Uterus (tissue), 4 donors: ENCODE measurements around the gene SFSWAP. TPM values are rescaled to one million over a fixed set of nuclear protein-coding genes. Genes with fewer than 3 reads are reported as not detected.

ENCODE experiments used
- DNase-seq, 2 donors: peaks; one replicate each; pipeline ENCODE4 v3.0.0-alpha.2; 2019 to 2020
- H3K27ac ChIP-seq, 2 donors: fragments of 200-600 bp; sonication (generic); 1 replicate in 1 of 2; 2 replicates in 1 of 2; pipeline ENCODE4 v1.5.1; 2016 to 2018
- H3K27me3 ChIP-seq, 2 donors: fragments of 200-600 bp; sonication (generic); one replicate each; pipeline ENCODE4 v1.5.1; 2018 to 2019; ENCODE audit warnings: control low read depth in 1 of 2
- H3K36me3 ChIP-seq, 2 donors: fragments of 200-600 bp; sonication (generic); one replicate each; pipeline ENCODE4 v1.5.1; 2019; ENCODE audit warnings: control low read depth in 1 of 2
- H3K4me1 ChIP-seq, 2 donors: fragments of 200-600 bp; sonication (generic); one replicate each; pipeline ENCODE4 v1.5.1; 2018 to 2019; ENCODE audit warnings: control low read depth in 1 of 2
- H3K4me3 ChIP-seq, 2 donors: fragments of 200-600 bp; sonication (generic); 1 replicate in 1 of 2; 2 replicates in 1 of 2; pipeline ENCODE4 v1.5.1; 2018 to 2019; ENCODE audit warnings: mild to moderate bottlenecking in 1 of 2
- H3K9me3 ChIP-seq, 2 donors: fragments of 200-600 bp; sonication (generic); one replicate each; pipeline ENCODE4 v1.5.1; 2019; ENCODE audit warnings: control low read depth in 1 of 2
- CTCF ChIP-seq, 4 experiments: fragments of 200-600 bp in 2 of 4; fragments of 450-650 bp in 2 of 4; sonication (generic) in 2 of 4; IDR thresholded peaks; one replicate each; pipeline ENCODE4 v1.5.1; 2016 to 2019; ENCODE audit warnings: antibody characterized with exemption in 4 of 4, mild to moderate bottlenecking in 2 of 4, moderate library complexity in 1 of 4
- POLR2A ChIP-seq, 2 donors: fragments of 450-650 bp; IDR thresholded peaks; one replicate each; pipeline ENCODE4 v1.6.1; 2016; ENCODE audit warnings: antibody characterized with exemption in 2 of 2, mild to moderate bottlenecking in 1 of 2, moderate library complexity in 1 of 2
- intact Hi-C: fragments of 100-400 bp; cut with DNase I; formaldehyde crosslinking; loops from one replicate; pipeline ENCODE4 v1.15.1; 2023; ENCODE audit warnings: low total_unique reads
- total RNA-seq, 4 donors: library from RNA; depleted of rRNA in 3 of 4; stranded (reverse); fragments of >200 nt in 3 of 4; gene quantifications; one replicate each; pipeline versions ENCODE4 v1.1.0 to v1.2.4, GENCODE V29; 2014 to 2023
- donor health status: DM: yes; HTN: yes; CAD: no.

The SFSWAP gene
- total RNA-seq, 4 donors from 2014 or later, result 25.3 to 78.1 (median 55.2) TPM

GRCh38 chr12:131733874-131734273, 23.0 kb downstream of the SFSWAP start:
- H3K9me3 ChIP-seq, result no peaks in the 10 kb centered on the region
- no peaks in the 10 kb centered on the region for H3K4me1 ChIP-seq
- H3K4me3 ChIP-seq, result no peak overlapping the region
- H3K27ac ChIP-seq, result no peak overlapping the region
- no peaks in the 10 kb centered on the region for H3K36me3 ChIP-seq
- no peak for DNase-seq
- TF ChIP-seq CTCF (IDR thresholded peaks at IDR 0.05), result no peak
- TF ChIP-seq POLR2A (IDR thresholded peaks at IDR 0.05), result no peak
- intact Hi-C loops, result no loop called here
- H3K27me3 ChIP-seq, result no peaks in the 10 kb centered on the region

- intact Hi-C loops, result no loop called here
- no peak for TF ChIP-seq CTCF (IDR thresholded peaks at IDR 0.05)
- no peak for DNase-seq
- Histone ChIP-seq H3K4me3 (no peak overlapping the region), H3K9me3 (no peaks in the 10 kb centered on the region), H3K36me3 (no peaks in the 10 kb centered on the region), H3K27ac (no peak overlapping the region), H3K4me1 (no peaks in the 10 kb centered on the region), H3K27me3 (no peaks in the 10 kb centered on the region)
These were observed 23.7 kb downstream of the SFSWAP start for GRCh38 chr12:131734336-131735152.

DNA sequence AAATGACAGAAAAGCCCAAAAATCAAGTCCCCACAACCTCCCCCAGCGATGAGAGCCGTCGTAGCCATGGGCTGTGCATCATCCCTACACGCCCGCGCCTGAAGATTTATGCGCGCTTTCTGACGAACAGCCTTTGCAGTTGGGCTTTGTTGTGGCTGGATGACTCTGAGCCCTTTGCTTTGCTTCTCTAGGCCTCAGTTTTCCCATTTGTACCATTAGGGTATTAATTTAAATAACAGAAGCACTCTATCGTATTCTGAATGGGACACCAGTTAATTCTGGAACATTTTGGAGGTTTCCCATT, 24.2 kb downstream of the SFSWAP start:
- Histone ChIP-seq H3K27ac (no peak overlapping the region), H3K4me3 (no peak overlapping the region), H3K4me1 (no peaks in the 10 kb centered on the region), H3K27me3 (no peaks in the 10 kb centered on the region), H3K36me3 (no peaks in the 10 kb centered on the region), H3K9me3 (no peaks in the 10 kb centered on the region)
- TF ChIP-seq CTCF (IDR thresholded peaks at IDR 0.05), result no peak
- no peak for TF ChIP-seq POLR2A (IDR thresholded peaks at IDR 0.05)
- intact Hi-C loops, result no loop called here
- no peak for DNase-seq

GRCh38 chr12:131735476-131736445, 24.9 kb downstream of the SFSWAP start:
- Histone ChIP-seq H3K27me3 (no peaks in the 10 kb centered on the region), H3K36me3 (no peaks in the 10 kb centered on the region), H3K27ac (no peak overlapping the region), H3K4me1 (no peaks in the 10 kb centered on the region), H3K4me3 (no peak overlapping the region), H3K9me3 (no peaks in the 10 kb centered on the region)
- TF ChIP-seq CTCF (IDR thresholded peaks at IDR 0.05), result no peak
- no peak for TF ChIP-seq POLR2A (IDR thresholded peaks at IDR 0.05)
- DNase-seq, result no peak
- intact Hi-C loops, result no loop called here
